ENCODE data around the gene SBF1.

GRCh38 chr22:50497093-50497492, 22.3 kb upstream of the SBF1 start:
- TF ChIP-seq, protein P1, sequence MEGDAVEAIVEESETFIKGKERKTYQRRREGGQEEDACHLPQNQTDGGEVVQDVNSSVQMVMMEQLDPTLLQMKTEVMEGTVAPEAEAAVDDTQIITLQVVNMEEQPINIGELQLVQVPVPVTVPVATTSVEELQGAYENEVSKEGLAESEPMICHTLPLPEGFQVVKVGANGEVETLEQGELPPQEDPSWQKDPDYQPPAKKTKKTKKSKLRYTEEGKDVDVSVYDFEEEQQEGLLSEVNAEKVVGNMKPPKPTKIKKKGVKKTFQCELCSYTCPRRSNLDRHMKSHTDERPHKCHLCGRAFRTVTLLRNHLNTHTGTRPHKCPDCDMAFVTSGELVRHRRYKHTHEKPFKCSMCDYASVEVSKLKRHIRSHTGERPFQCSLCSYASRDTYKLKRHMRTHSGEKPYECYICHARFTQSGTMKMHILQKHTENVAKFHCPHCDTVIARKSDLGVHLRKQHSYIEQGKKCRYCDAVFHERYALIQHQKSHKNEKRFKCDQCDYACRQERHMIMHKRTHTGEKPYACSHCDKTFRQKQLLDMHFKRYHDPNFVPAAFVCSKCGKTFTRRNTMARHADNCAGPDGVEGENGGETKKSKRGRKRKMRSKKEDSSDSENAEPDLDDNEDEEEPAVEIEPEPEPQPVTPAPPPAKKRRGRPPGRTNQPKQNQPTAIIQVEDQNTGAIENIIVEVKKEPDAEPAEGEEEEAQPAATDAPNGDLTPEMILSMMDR (IDR thresholded peaks at IDR 0.05), result no peak
- no peak for TF ChIP-seq ZFX (IDR thresholded peaks at IDR 0.05; ENCODE audit: borderline replicate concordance)

Data from 22Rv1 (cell line).